ENCODE data around the gene IFI30. TPM values are rescaled to one million over a fixed set of nuclear protein-coding genes. Genes with fewer than 3 reads are reported as not detected.

Gene IFI30
- total RNA-seq (10 to 100 TPM; 33.3 to 34.5 TPM), polyA plus RNA-seq (10.9 TPM)

DNA sequence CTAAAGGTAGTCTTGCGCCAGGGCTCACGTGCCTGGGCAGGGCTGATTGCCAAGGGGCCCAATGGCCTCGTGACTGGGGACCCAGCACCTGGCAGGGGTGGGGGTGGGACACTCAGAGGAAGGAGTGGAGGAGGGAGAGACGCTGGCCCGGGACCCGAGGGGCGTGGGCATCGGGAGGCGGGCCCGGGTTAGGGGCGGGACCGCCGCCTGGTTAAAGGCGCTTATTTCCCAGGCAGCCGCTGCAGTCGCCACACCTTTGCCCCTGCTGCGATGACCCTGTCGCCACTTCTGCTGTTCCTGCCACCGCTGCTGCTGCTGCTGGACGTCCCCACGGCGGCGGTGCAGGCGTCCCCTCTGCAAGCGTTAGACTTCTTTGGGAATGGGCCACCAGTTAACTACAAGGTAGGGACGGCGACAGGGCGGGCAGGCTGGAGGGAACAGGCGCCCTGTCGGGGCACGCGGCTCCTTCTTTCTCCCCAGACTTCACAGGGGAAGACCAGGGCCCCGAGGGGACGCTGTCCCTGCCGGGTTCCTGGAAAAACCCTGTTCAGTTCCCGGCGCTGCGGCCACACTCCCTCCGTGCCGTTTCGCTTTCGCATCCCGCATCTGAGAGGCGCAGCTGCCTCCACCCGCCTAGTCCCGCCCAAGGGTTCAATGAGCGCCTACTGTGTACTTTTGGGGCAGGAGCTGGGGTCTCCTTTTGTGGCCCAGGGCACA, at the start of gene IFI30:
IFI30 (plus strand) TSS at position 242 of the 717 bp plus-strand sequence; CDS start at position 271, 29 bp downstream.
- H3K4me3 Mint-ChIP-seq: peak within 1 kb of the TSS; percentile 88 to 95 (median 90)
- H3K27ac Mint-ChIP-seq: peak within 1 kb of the TSS; percentile 62 to 91 (median 77)
- H3K27me3 ChIP-seq (ENCODE audit: insufficient read depth, low read length, poor library complexity, severe bottlenecking): no peaks in the 10 kb centered on the region
- ChIA-PET CTCF (interaction anchor here (0.7 to 1.3 kb wide), 4 partner anchors 13 to 103 kb away, joined by 3 to 5 read pairs (median 4); no protein-coding TSS in a partner anchor), POLR2A (interaction anchor here (0.5 to 0.9 kb wide), 3 partner anchors 18 to 112 kb away, joined by 3 to 4 read pairs (median 3); no protein-coding TSS in a partner anchor)
- H3K9me3 ChIP-seq (ENCODE audit: low read length): no peaks in the 10 kb centered on the region
- H3K27ac ChIP-seq (ENCODE audit: low read depth, low read length): peak within 1 kb of the TSS; percentile 44
- H3K36me3 ChIP-seq (ENCODE audit: insufficient read depth, low read length): no peaks in the 10 kb centered on the region
- H3K36me3 Mint-ChIP-seq: peaks cover 0 to 16% (median 3%) of the 10 kb centered on the region in 3 donors
- peaks cover 9% of the 10 kb centered on the region for H3K4me1 ChIP-seq (ENCODE audit: insufficient read depth, low read length)
- DNase-seq: peak; percentile 40 to 68 (median 50)
- H3K4me1 Mint-ChIP-seq: peaks cover 0 to 17% (median 7%) of the 10 kb centered on the region in 3 donors
- no peaks in the 10 kb centered on the region for H3K27me3 Mint-ChIP-seq
- H3K4me3 ChIP-seq (ENCODE audit: low read length): peak within 1 kb of the TSS; percentile 84
- H3K9me3 Mint-ChIP-seq: no peaks in the 10 kb centered on the region

DNA sequence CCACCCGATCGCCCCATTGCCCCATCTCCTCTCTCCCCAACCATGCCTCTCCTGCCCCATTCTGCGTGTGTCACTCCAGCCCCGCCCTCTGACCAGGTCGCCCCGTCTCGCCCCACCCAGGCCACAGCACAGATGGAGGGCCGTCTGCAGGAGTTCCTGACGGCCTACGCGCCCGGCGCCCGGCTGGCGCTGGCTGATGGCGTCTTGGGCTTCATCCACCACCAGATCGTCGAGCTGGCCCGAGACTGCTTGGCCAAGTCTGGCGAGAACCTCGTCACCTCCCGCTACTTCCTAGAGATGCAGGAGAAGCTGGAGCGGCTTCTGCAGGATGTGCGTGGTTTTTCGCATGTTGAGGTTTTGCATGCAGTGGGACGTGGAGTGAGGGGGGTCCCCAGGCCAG, 49.8 kb upstream of the IFI30 start:
- Histone ChIP-seq H3K9me3 (ENCODE audit: low read length) (no peaks in the 10 kb centered on the region), H3K4me1 (ENCODE audit: insufficient read depth, low read length) (peaks cover 17% of the 10 kb centered on the region), H3K27ac (ENCODE audit: low read depth, low read length) (no peak overlapping the region), H3K27me3 (ENCODE audit: insufficient read depth, low read length, poor library complexity, severe bottlenecking) (no peaks in the 10 kb centered on the region), H3K4me3 (ENCODE audit: low read length) (no peak overlapping the region), H3K36me3 (ENCODE audit: insufficient read depth, low read length) (peaks cover 44% of the 10 kb centered on the region)
- H3K36me3 Mint-ChIP-seq: peaks cover 0 to 66% (median 6%) of the 10 kb centered on the region in 3 donors
- H3K27me3 Mint-ChIP-seq: peaks cover 0 to 2% of the 10 kb centered on the region in 2 donors
- no peaks in the 10 kb centered on the region for H3K9me3 Mint-ChIP-seq
- DNase-seq: no peak
- ChIA-PET CTCF (interaction anchor here (1.2 kb wide), 1 partner anchor 9 kb away, joined by 4 read pairs; no protein-coding TSS in a partner anchor), POLR2A (interaction anchor here (0.5 kb wide), 1 partner anchor 405 kb away, joined by 3 read pairs; no protein-coding TSS in a partner anchor)
- peaks cover 17 to 32% (median 18%) of the 10 kb centered on the region in 3 donors for H3K4me1 Mint-ChIP-seq
- no peak overlapping the region for H3K4me3 Mint-ChIP-seq
- peak overlapping the region in 1 of 8 donors; percentile 61 for H3K27ac Mint-ChIP-seq

DNA sequence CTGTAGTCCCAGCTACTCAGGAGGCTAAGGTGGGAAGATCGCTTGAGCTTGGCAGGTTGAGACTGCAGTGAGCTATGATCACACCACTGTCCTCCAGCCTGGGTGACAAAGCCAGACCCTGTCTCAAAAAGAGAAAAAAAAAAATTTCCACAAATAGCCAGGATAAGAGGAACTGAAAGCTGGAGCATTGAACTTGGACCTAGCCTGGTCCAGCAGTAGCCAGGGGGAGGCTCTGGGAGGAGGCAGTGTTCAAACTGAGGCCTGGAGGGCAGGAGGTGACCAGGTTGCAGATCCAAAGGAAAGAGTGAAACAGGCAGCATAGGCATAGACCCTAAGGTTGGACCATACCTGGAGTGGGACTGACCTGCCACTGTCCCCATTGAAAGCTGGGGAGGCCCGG, 47.5 kb upstream of the IFI30 start:
- Mint-ChIP-seq H3K4me3 (no peak overlapping the region), H3K27me3 (no peaks in the 10 kb centered on the region), H3K4me1 (peaks cover 0 to 13% (median 2%) of the 10 kb centered on the region in 3 donors), H3K27ac (peak overlapping the region in 2 of 8 donors; percentile 12 to 61), H3K9me3 (no peaks in the 10 kb centered on the region), H3K36me3 (peaks cover 0 to 77% (median 4%) of the 10 kb centered on the region in 3 donors)
- no peak overlapping the region for H3K27ac ChIP-seq (ENCODE audit: low read depth, low read length)
- ChIA-PET POLR2A (interaction anchor here (0.6 kb wide), 2 partner anchors 303 to 650 kb away, joined by 3 read pairs; no protein-coding TSS in a partner anchor), CTCF (no interaction called here)
- no peaks in the 10 kb centered on the region for H3K27me3 ChIP-seq (ENCODE audit: insufficient read depth, low read length, poor library complexity, severe bottlenecking)
- peaks cover 58% of the 10 kb centered on the region for H3K36me3 ChIP-seq (ENCODE audit: insufficient read depth, low read length)
- H3K4me3 ChIP-seq (ENCODE audit: low read length): no peak overlapping the region
- no peaks in the 10 kb centered on the region for H3K4me1 ChIP-seq (ENCODE audit: insufficient read depth, low read length)
- no peak for DNase-seq
- no peaks in the 10 kb centered on the region for H3K9me3 ChIP-seq (ENCODE audit: low read length)

GRCh38 chr19:18128044-18128443, 45.6 kb upstream of the IFI30 start:
- no peaks in the 10 kb centered on the region for H3K9me3 ChIP-seq (ENCODE audit: low read length)
- peaks cover 51% of the 10 kb centered on the region for H3K36me3 ChIP-seq (ENCODE audit: insufficient read depth, low read length)
- no peaks in the 10 kb centered on the region for H3K4me1 ChIP-seq (ENCODE audit: insufficient read depth, low read length)
- Mint-ChIP-seq H3K36me3 (peaks cover 5 to 77% (median 8%) of the 10 kb centered on the region in 3 donors), H3K4me3 (no peak overlapping the region), H3K9me3 (no peaks in the 10 kb centered on the region), H3K27ac (peak overlapping the region in 5 of 8 donors; percentile 21 to 79 (median 74)), H3K27me3 (no peaks in the 10 kb centered on the region), H3K4me1 (peaks cover 0 to 10% (median 2%) of the 10 kb centered on the region in 3 donors)
- POLR2A ChIA-PET: no interaction called here
- H3K27ac ChIP-seq (ENCODE audit: low read depth, low read length): peak overlapping the region; percentile 24
- H3K4me3 ChIP-seq (ENCODE audit: low read length): no peak overlapping the region
- no peak for DNase-seq
- CTCF ChIA-PET: no interaction called here
- no peaks in the 10 kb centered on the region for H3K27me3 ChIP-seq (ENCODE audit: insufficient read depth, low read length, poor library complexity, severe bottlenecking)

DNA sequence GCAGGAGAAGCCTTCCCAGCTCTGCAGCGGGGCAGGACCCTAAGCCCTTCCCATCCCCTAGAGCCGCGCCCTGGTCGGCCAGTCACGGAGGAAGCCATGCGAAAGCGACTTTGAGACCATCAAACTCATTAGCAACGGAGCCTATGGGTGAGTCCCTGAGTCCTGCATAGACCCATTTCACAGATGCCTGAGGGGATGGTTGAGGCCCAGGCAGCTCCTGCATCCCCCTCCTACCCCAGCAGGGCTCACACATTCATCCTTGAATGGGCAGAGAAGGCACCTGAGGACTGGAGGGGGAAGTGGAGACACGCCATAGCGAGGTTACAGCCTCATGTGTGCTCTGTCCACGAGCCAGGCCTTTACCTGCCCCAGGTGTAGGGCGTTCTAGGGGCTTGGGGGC, 44.8 kb upstream of the IFI30 start:
- H3K36me3 Mint-ChIP-seq: peaks cover 5 to 75% (median 8%) of the 10 kb centered on the region in 3 donors
- Histone ChIP-seq H3K4me1 (ENCODE audit: insufficient read depth, low read length) (no peaks in the 10 kb centered on the region), H3K36me3 (ENCODE audit: insufficient read depth, low read length) (peaks cover 43% of the 10 kb centered on the region), H3K4me3 (ENCODE audit: low read length) (no peak overlapping the region), H3K9me3 (ENCODE audit: low read length) (no peaks in the 10 kb centered on the region), H3K27me3 (ENCODE audit: insufficient read depth, low read length, poor library complexity, severe bottlenecking) (no peaks in the 10 kb centered on the region), H3K27ac (ENCODE audit: low read depth, low read length) (no peak overlapping the region)
- DNase-seq: no peak
- no peaks in the 10 kb centered on the region for H3K9me3 Mint-ChIP-seq
- POLR2A ChIA-PET: no interaction called here
- CTCF ChIA-PET: no interaction called here
- H3K4me1 Mint-ChIP-seq: peaks cover 0 to 6% (median 2%) of the 10 kb centered on the region in 3 donors
- H3K4me3 Mint-ChIP-seq: no peak overlapping the region
- H3K27ac Mint-ChIP-seq: peak overlapping the region in 3 of 8 donors; percentile 52 to 61 (median 60)
- H3K27me3 Mint-ChIP-seq: no peaks in the 10 kb centered on the region

DNA sequence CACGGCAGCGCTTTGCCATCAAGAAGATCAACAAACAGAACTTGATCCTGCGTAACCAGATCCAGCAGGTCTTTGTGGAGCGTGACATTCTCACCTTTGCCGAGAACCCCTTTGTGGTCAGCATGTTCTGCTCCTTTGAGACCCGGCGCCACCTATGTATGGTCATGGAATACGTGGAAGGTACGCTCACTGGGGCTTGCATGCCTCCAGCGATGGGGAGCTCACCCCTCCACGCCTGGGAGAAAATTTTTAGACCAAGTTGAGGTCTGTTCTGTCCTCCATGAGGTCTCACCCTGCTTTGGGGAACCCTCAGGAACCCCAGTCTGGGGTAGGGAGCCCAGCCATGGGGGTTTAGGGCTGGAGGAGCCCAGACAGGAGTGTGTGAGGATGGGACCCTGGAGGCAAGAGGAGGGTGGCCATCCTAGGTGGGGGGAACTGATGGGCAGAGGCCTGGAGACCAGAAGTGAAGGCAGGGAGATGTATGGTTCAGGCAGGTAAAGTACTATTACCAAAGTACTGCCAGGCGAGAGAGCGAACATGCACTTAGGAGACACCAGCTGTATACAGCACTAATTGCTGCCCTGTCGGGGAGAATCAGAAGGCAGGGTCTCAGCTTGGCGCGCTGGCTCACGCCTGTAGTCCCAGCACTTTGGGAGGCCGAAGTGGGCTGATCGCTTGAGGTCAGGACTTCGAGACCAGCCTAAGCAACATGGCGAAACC, 42.9 kb upstream of the IFI30 start:
- peaks cover 0 to 6% (median 2%) of the 10 kb centered on the region in 3 donors for H3K4me1 Mint-ChIP-seq
- H3K27ac Mint-ChIP-seq: peak overlapping the region in 1 of 8 donors; percentile 69
- CTCF ChIA-PET: interaction anchor here (0.9 kb wide), 1 partner anchor 192 kb away, joined by 3 read pairs; the partner anchor contains the start of gene LSM4
- Histone ChIP-seq H3K4me1 (ENCODE audit: insufficient read depth, low read length) (no peaks in the 10 kb centered on the region), H3K27ac (ENCODE audit: low read depth, low read length) (no peak overlapping the region), H3K4me3 (ENCODE audit: low read length) (no peak overlapping the region), H3K9me3 (ENCODE audit: low read length) (no peaks in the 10 kb centered on the region), H3K36me3 (ENCODE audit: insufficient read depth, low read length) (peaks cover 44% of the 10 kb centered on the region), H3K27me3 (ENCODE audit: insufficient read depth, low read length, poor library complexity, severe bottlenecking) (no peaks in the 10 kb centered on the region)
- no peaks in the 10 kb centered on the region for H3K27me3 Mint-ChIP-seq
- no peak for DNase-seq
- POLR2A ChIA-PET: no interaction called here
- peaks cover 5 to 75% (median 9%) of the 10 kb centered on the region in 3 donors for H3K36me3 Mint-ChIP-seq
- H3K9me3 Mint-ChIP-seq: no peaks in the 10 kb centered on the region
- no peak overlapping the region for H3K4me3 Mint-ChIP-seq

GRCh38 chr19:18131841-18132596, 41.6 kb upstream of the IFI30 start:
- Histone ChIP-seq H3K36me3 (ENCODE audit: insufficient read depth, low read length) (peaks cover 47% of the 10 kb centered on the region), H3K4me1 (ENCODE audit: insufficient read depth, low read length) (no peaks in the 10 kb centered on the region), H3K9me3 (ENCODE audit: low read length) (no peaks in the 10 kb centered on the region), H3K27me3 (ENCODE audit: insufficient read depth, low read length, poor library complexity, severe bottlenecking) (no peaks in the 10 kb centered on the region), H3K4me3 (ENCODE audit: low read length) (no peak overlapping the region), H3K27ac (ENCODE audit: low read depth, low read length) (no peak overlapping the region)
- no peak for DNase-seq
- Mint-ChIP-seq H3K9me3 (no peaks in the 10 kb centered on the region), H3K27ac (no peak overlapping the region), H3K36me3 (peaks cover 5 to 79% (median 9%) of the 10 kb centered on the region in 3 donors), H3K27me3 (no peaks in the 10 kb centered on the region), H3K4me3 (no peak overlapping the region), H3K4me1 (peaks cover 0 to 6% (median 0%) of the 10 kb centered on the region in 3 donors)
- CTCF ChIA-PET: interaction anchor here (1.3 kb wide), 1 partner anchor 8 kb away, joined by 4 read pairs; no protein-coding TSS in a partner anchor
- POLR2A ChIA-PET: no interaction called here

All from CD8-positive, alpha-beta memory T cell (primary cell).